ENCODE measurements around the gene ARHGAP1.

The ARHGAP1 gene

GRCh38 chr11:46635557-46636139 lies 64.8 kb downstream of the ARHGAP1 start:
- DNase-seq = no peak

GRCh38 chr11:46633291-46634217 lies 66.9 kb downstream of the ARHGAP1 start:
- no peak for DNase-seq

GRCh38 chr11:46632502-46632901 lies 67.9 kb downstream of the ARHGAP1 start:
- DNase-seq = no peak

- DNase-seq = no peak
Observed at GRCh38 chr11:46631676-46632075, 68.7 kb downstream of the ARHGAP1 start.

GRCh38 chr11:46630237-46630636 lies 70.2 kb downstream of the ARHGAP1 start:
- DNase-seq = no peak

- DNase-seq = no peak
Observed at GRCh38 chr11:46628961-46629360, 71.5 kb downstream of the ARHGAP1 start.
